Sigmoid colon (tissue), 7 donors: ENCODE results near the gene MGARP. TPM values are rescaled to one million over a fixed set of nuclear protein-coding genes. Genes with fewer than 3 reads are reported as not detected.

Source experiments
- DNase-seq: peaks from one replicate; pipeline ENCODE4 v3.0.0-alpha.2; 2019
- H3K27ac ChIP-seq, 4 donors: fragments of 200-600 bp; sonication (generic); one replicate each; pipeline ENCODE4 v1.5.1; 2016 to 2019; ENCODE audit warnings: mild to moderate bottlenecking in 1 of 4
- H3K27me3 ChIP-seq, 3 donors: fragments of 200-600 bp; sonication (generic); one replicate each; pipeline ENCODE4 v1.5.1; 2019; ENCODE audit warnings: mild to moderate bottlenecking in 1 of 3
- H3K36me3 ChIP-seq, 4 donors: fragments of 200-600 bp; sonication (generic); one replicate each; pipeline ENCODE4 v1.5.1; 2016 to 2019
- H3K4me1 ChIP-seq, 4 donors: fragments of 200-600 bp; sonication (generic); one replicate each; pipeline ENCODE4 v1.5.1; 2017 to 2019
- H3K4me3 ChIP-seq, 4 donors: fragments of 200-600 bp; sonication (generic); one replicate each; pipeline ENCODE4 v1.5.1; 2017 to 2019; ENCODE audit warnings: mild to moderate bottlenecking in 2 of 4, moderate library complexity in 1 of 4
- H3K9me3 ChIP-seq, 4 donors: fragments of 200-600 bp in 3 of 4; sonication (generic) in 3 of 4; one replicate each; pipeline versions ENCODE4 v1.5.1 to v1.6.1; 2013 to 2019
- EP300 ChIP-seq, 4 donors: sonication (generic); formaldehyde crosslinking; IDR thresholded peaks; one replicate each; pipeline ENCODE4 v1.6.1; 2017; ENCODE audit warnings: antibody characterized with exemption in 4 of 4
- POLR2A ChIP-seq, 2 donors: fragments of 450-650 bp; IDR thresholded peaks; one replicate each; pipeline ENCODE4 v1.6.1; 2016; ENCODE audit warnings: antibody characterized with exemption in 2 of 2, mild to moderate bottlenecking in 2 of 2, moderate library complexity in 2 of 2
- POLR2AphosphoS5 ChIP-seq, 4 donors: sonication (generic); formaldehyde crosslinking; IDR thresholded peaks; one replicate each; pipeline ENCODE4 v1.6.1; 2017; ENCODE audit warnings: antibody characterized with exemption in 4 of 4
- WGBS, 2 donors: extraction: QIAGEN DNeasy Blood & Tissue Kit; methylation state at CpG; one replicate each; pipeline ENCODE4 v1.1.7; 2013; 5-methylcytosine and 5-hydroxymethylcytosine counted together
- intact Hi-C: fragments of 100-400 bp; cut with DNase I; formaldehyde crosslinking; loops from one replicate; pipeline ENCODE4 v1.15.1; 2023
- polyA plus RNA-seq, 3 donors: library from polyadenylated mRNA; stranded (reverse); fragments of 200-250 nt; gene quantifications; one replicate each; pipeline ENCODE4 v1.2.3, GENCODE V29; 2013
- small RNA-seq, 3 donors: library from RNA; depleted of rRNA; stranded (forward); fragments of <200 nt; gene quantifications; one replicate each; pipeline ENCODE3, GENCODE V24; 2016
- total RNA-seq, 4 donors: library from RNA; depleted of rRNA; stranded (reverse); fragments of >200 nt; gene quantifications; one replicate each; pipeline ENCODE4 v1.1.0, GENCODE V29; 2016
- TF ChIP-seq, protein P1 (sequence below), 4 experiments: fragments of 450-650 bp in 3 of 4; fragments of 200-600 bp in 1 of 4; IDR thresholded peaks; one replicate each; pipeline ENCODE4 v1.5.1; 2016 to 2019; ENCODE audit warnings: antibody characterized with exemption in 4 of 4, mild to moderate bottlenecking in 3 of 4, moderate library complexity in 2 of 4
- donor health status: healthy with polysubstance abuse.
- donor health status: Bipolar disorder and iron deficiency.
- donor health status: healthy.

MGARP gene
- total and polyA plus RNA-seq, 7 donors = 0.16 to 2.2 (median 1.2) TPM; not detected in 2

DNA sequence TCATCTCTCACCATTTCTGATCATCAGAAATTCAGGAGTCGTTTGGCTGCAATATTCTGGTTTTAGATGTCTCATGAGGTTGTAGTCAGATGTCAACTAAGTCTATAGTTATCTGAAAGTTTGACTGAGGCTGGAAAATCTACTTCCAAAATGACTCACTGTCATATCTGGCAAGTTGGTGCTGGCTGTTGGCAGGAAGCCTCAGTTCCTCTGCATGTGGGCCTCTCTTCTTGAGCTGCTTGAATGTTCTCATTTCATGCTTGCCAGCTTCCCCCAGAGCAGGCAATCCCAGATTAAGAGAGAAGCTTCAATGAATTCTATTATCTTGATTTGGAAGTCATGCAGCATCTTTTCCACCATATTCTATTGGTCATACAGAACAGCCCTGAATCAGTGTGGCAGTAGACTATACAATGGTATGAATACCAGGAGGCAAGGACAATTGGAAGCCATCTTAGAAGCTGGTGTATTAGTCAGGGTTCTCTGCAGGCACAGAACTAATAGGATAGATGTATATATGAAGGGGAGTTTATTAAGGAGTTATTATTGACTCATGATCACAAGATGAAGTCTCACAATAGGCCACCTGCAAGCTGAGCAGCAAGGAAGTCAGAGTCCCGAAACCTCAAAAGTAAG, 56.2 kb downstream of the MGARP start:
- H3K4me1 ChIP-seq = no peaks in the 10 kb centered on the region
- no peaks in the 10 kb centered on the region for H3K9me3 ChIP-seq
- H3K4me3 ChIP-seq = no peak overlapping the region
- H3K36me3 ChIP-seq = no peaks in the 10 kb centered on the region
- H3K27me3 ChIP-seq = no peaks in the 10 kb centered on the region
- 83 to 88% methylated on average over 2 of the region's 2 CpGs for WGBS, 2 donors
- TF ChIP-seq POLR2AphosphoS5 (IDR thresholded peaks at IDR 0.05) (no peak), EP300 (IDR thresholded peaks at IDR 0.05) (no peak)
- intact Hi-C loops = no loop called here
- DNase-seq = no peak
- no peak overlapping the region for H3K27ac ChIP-seq

DNA sequence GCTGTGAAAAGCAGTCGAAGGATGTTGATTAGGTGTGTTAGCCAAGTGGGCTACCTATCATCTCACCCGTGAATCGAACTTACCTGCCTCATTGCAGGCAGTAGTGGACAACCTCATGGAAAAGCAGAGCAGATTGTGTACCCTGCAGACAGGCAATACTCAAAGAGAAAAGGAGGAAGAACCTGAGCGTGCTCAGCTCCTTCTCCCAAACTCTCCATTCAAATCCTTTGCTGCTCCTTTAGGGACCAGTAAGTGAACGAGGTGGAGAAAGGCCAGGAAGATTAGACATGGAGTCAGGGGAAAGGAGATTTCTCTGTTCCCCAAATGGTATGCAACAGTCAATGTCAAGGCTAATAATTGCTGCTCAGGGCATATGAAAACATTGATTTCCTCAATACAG, 57.8 kb downstream of the MGARP start:
- Histone ChIP-seq H3K27me3 (no peaks in the 10 kb centered on the region), H3K27ac (no peak overlapping the region), H3K4me3 (no peak overlapping the region), H3K36me3 (no peaks in the 10 kb centered on the region), H3K4me1 (no peaks in the 10 kb centered on the region), H3K9me3 (no peaks in the 10 kb centered on the region)
- intact Hi-C loops = no loop called here
- 95 to 96% methylated on average over 5 of the region's 5 CpGs for WGBS, 2 donors
- TF ChIP-seq, protein P1, sequence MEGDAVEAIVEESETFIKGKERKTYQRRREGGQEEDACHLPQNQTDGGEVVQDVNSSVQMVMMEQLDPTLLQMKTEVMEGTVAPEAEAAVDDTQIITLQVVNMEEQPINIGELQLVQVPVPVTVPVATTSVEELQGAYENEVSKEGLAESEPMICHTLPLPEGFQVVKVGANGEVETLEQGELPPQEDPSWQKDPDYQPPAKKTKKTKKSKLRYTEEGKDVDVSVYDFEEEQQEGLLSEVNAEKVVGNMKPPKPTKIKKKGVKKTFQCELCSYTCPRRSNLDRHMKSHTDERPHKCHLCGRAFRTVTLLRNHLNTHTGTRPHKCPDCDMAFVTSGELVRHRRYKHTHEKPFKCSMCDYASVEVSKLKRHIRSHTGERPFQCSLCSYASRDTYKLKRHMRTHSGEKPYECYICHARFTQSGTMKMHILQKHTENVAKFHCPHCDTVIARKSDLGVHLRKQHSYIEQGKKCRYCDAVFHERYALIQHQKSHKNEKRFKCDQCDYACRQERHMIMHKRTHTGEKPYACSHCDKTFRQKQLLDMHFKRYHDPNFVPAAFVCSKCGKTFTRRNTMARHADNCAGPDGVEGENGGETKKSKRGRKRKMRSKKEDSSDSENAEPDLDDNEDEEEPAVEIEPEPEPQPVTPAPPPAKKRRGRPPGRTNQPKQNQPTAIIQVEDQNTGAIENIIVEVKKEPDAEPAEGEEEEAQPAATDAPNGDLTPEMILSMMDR (IDR thresholded peaks at IDR 0.05) = no peak
- TF ChIP-seq POLR2A (IDR thresholded peaks at IDR 0.05) = no peak
- DNase-seq = no peak

DNA sequence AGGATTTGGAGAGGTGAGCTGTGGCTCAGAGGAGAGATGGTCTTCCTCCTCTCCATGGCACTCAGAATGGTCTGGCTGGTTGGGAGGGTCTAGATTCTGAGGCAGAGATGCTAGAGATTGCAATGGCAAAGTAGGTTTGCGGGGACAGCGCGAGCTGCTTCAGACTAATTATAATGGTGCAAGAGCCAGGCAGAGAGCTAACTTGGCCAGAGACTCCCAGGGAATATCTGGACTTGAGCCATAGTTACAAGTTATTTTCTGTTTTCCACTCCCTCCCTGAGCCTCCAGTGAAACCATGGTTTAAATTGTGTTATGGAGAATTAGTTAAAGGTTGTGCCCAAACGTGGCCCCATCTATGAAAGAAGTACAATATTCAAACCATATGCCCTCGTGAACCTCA, 58.3 kb downstream of the MGARP start:
- Histone ChIP-seq H3K9me3 (no peaks in the 10 kb centered on the region), H3K4me1 (no peaks in the 10 kb centered on the region), H3K36me3 (no peaks in the 10 kb centered on the region), H3K27ac (no peak overlapping the region), H3K27me3 (no peaks in the 10 kb centered on the region), H3K4me3 (no peak overlapping the region)
- no peak for DNase-seq
- TF ChIP-seq POLR2AphosphoS5 (IDR thresholded peaks at IDR 0.05) = no peak
- no peak for TF ChIP-seq EP300 (IDR thresholded peaks at IDR 0.05)
- no peak for TF ChIP-seq POLR2A (IDR thresholded peaks at IDR 0.05)
- TF ChIP-seq, protein P1 (IDR thresholded peaks at IDR 0.05) = no peak
- WGBS, 2 donors = 89 to 93% methylated on average over 5 of the region's 5 CpGs
- intact Hi-C loops = no loop called here

DNA sequence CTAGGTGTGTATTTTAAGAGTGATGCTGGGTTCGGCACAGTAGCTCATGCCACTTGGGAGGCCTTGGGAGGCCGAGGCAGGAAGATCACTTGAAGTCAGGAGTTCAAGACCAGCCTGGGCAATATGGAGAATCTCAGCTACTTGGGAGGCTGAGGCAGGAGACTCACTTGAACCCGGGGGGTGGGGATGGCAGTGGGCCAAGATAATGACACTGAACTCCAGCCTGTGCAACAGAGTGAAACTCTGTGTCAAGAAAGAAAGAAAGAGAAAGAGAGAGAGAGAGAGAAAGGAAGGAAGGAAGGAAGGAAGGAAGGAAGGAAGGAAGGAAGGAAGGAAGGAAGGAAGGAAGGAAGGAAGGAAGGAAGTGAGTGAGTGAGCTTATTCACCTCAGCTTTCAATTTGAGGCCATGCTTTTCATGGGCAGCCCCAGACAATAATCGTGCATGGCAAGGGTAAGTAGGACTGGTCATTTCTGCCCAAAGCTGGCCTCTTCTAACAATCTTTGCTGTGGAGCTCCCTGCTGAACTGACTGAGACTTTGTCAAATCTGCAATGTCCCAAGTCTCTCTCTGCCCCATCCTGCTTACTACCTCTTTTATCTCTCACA, 60.5 kb downstream of the MGARP start:
- Histone ChIP-seq H3K4me3 (no peak overlapping the region), H3K27me3 (no peaks in the 10 kb centered on the region), H3K9me3 (no peaks in the 10 kb centered on the region), H3K27ac (no peak overlapping the region), H3K4me1 (no peaks in the 10 kb centered on the region), H3K36me3 (no peaks in the 10 kb centered on the region)
- WGBS, 2 donors = 88 to 90% methylated on average over 4 of the region's 4 CpGs
- TF ChIP-seq EP300 (IDR thresholded peaks at IDR 0.05) = no peak
- TF ChIP-seq, protein P1 (IDR thresholded peaks at IDR 0.05) = no peak
- TF ChIP-seq POLR2A (IDR thresholded peaks at IDR 0.05) = no peak
- no peak for TF ChIP-seq POLR2AphosphoS5 (IDR thresholded peaks at IDR 0.05)
- intact Hi-C loops = no loop called here
- no peak for DNase-seq

Small RNA genes lying within 50 kb of the gene (small RNA-seq; reads per million reads assigned to genes)
- gene RNU6-1074P (0 reads per million in 3 donors), gene RNU6-1214P (0 reads per million in 3 donors), gene RNU6-506P (0 reads per million in 3 donors)

Other genes starting within 250 kb of the MGARP start
- gene ELF2, start 103.0 kb downstream of the MGARP start, total RNA-seq = 10 to 100 TPM; 61.4 to 83.6 (median 79.0) TPM
- gene ELF2, start 103.0 kb downstream of the MGARP start, polyA plus RNA-seq = 10 to 100 TPM in 2 of 3 donors, 1 to 10 TPM in 1; 9.9 to 16.8 (median 15.6) TPM
- gene NAA15, start 21.3 kb upstream of the MGARP start, total RNA-seq = 10 to 100 TPM; 21.6 to 40.3 (median 28.9) TPM
- 10 to 100 TPM in 1 of 3 donors, 1 to 10 TPM in 2; 5.4 to 12.3 (median 7.4) TPM for gene NAA15, start 21.3 kb upstream of the MGARP start, polyA plus RNA-seq
- gene NDUFC1, start 22.3 kb upstream of the MGARP start, total RNA-seq = 10 to 100 TPM; 17.4 to 45.4 (median 31.4) TPM
- 100 to 1,000 TPM; 123 to 216 (median 210) TPM for gene NDUFC1, start 22.3 kb upstream of the MGARP start, polyA plus RNA-seq
- 10 to 100 TPM; 13.6 to 15.6 (median 14.6) TPM for gene RAB33B, start 173.9 kb upstream of the MGARP start, total RNA-seq
- 1 to 10 TPM; 3.4 to 4.2 (median 3.6) TPM for gene RAB33B, start 173.9 kb upstream of the MGARP start, polyA plus RNA-seq